Tibial artery (tissue), 4 donors: ENCODE results near the gene KDM6A.

Experiments
- DNase-seq, 2 donors: peaks; one replicate each; pipeline ENCODE4 v3.0.0-alpha.2; 2019
- H3K27ac ChIP-seq, 2 donors: fragments of 200-600 bp; sonication (generic) in 1 of 2; 1 replicate in 1 of 2; 2 replicates in 1 of 2; pipeline ENCODE4 v1.5.1; 2018 to 2019; ENCODE audit warnings: mild to moderate bottlenecking in 1 of 2
- H3K27me3 ChIP-seq, 2 donors: fragments of 200-600 bp; sonication (generic) in 1 of 2; one replicate each; pipeline versions ENCODE4 v1.5.1 to v1.6.0; 2016 to 2019
- H3K36me3 ChIP-seq, 3 donors: fragments of 200-600 bp; sonication (generic) in 2 of 3; one replicate each; pipeline ENCODE4 v1.5.1; 2016 to 2019; ENCODE audit warnings: mild to moderate bottlenecking in 2 of 3
- H3K4me1 ChIP-seq, 4 donors: fragments of 200-600 bp; sonication (generic) in 2 of 4; 1 replicate in 3 of 4; 2 replicates in 1 of 4; pipeline ENCODE4 v1.5.1; 2016 to 2019
- H3K4me3 ChIP-seq, 2 donors: fragments of 200-600 bp; sonication (generic) in 1 of 2; 1 replicate in 1 of 2; 2 replicates in 1 of 2; pipeline ENCODE4 v1.5.1; 2018 to 2019; ENCODE audit warnings: mild to moderate bottlenecking in 2 of 2
- H3K9me3 ChIP-seq, 3 donors: fragments of 200-600 bp; sonication (generic) in 1 of 3; one replicate each; pipeline ENCODE4 v1.5.1; 2016 to 2019
- intact Hi-C: fragments of 100-400 bp; cut with DNase I; formaldehyde crosslinking; loops from one replicate; pipeline ENCODE4 v1.15.0; 2023; ENCODE audit warnings: low total_unique reads
- TF ChIP-seq, protein P1 (sequence below), 2 experiments: fragments of 200-600 bp in 1 of 2; fragments of 450-650 bp in 1 of 2; IDR thresholded peaks; one replicate each; pipeline ENCODE4 v1.5.1; 2017 to 2019; ENCODE audit warnings: antibody characterized with exemption in 2 of 2, mild to moderate bottlenecking in 1 of 2, moderate library complexity in 1 of 2

The KDM6A gene

DNA sequence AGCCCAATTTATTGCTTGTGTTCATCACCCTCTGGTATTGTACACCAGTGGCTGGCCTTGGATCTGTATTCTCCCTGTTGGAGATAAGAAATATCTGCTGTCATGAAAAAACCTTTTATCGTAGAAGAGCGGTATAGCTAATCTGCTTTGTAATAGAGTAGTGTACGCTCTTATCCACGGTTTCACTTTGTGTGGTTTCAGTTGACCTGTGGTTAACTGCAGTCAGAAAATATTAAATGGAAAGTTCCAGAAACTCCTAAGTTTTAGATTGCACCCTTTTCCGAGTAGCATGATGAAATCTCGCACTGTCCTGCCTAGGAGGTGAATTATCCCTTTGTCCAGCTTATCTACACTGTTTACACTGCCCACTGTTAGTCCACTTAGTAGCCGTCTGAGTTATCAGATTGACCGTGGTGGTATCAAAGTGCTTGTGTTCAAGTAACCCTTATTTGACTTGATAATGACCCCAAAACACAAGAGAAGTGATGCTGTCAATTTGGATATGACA lies 42.4 kb downstream of the KDM6A start:
- TF ChIP-seq, protein P1, sequence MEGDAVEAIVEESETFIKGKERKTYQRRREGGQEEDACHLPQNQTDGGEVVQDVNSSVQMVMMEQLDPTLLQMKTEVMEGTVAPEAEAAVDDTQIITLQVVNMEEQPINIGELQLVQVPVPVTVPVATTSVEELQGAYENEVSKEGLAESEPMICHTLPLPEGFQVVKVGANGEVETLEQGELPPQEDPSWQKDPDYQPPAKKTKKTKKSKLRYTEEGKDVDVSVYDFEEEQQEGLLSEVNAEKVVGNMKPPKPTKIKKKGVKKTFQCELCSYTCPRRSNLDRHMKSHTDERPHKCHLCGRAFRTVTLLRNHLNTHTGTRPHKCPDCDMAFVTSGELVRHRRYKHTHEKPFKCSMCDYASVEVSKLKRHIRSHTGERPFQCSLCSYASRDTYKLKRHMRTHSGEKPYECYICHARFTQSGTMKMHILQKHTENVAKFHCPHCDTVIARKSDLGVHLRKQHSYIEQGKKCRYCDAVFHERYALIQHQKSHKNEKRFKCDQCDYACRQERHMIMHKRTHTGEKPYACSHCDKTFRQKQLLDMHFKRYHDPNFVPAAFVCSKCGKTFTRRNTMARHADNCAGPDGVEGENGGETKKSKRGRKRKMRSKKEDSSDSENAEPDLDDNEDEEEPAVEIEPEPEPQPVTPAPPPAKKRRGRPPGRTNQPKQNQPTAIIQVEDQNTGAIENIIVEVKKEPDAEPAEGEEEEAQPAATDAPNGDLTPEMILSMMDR (IDR thresholded peaks at IDR 0.05) = no peak
- DNase-seq = no peak
- Histone ChIP-seq H3K27ac (no peak overlapping the region), H3K4me1 (peaks cover 0 to 24% (median 10%) of the 10 kb centered on the region in 4 donors), H3K27me3 (no peaks in the 10 kb centered on the region), H3K9me3 (no peaks in the 10 kb centered on the region), H3K4me3 (no peak overlapping the region), H3K36me3 (no peaks in the 10 kb centered on the region)
- intact Hi-C loops = no loop called here

DNA sequence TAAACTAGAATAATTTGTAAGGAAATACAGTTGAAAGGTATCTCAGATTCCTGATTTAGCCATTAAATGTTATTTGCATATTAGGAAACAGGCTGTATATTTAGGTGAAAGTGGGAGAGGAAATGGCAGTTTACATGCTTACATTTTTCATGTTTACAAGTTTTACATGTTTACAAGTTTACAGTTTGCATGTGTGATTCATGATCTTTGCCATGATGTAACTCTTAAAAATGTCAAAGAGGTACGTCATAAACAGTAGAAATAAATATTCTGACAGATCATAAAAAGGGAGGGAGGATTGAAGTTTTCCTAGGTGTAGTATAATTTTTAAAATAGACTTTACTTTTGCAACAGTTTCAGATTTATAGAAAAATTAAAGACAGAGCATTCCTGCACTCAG lies 45.7 kb downstream of the KDM6A start:
- Histone ChIP-seq H3K27me3 (no peaks in the 10 kb centered on the region), H3K9me3 (no peaks in the 10 kb centered on the region), H3K4me1 (peaks cover 0 to 22% (median 10%) of the 10 kb centered on the region in 4 donors), H3K36me3 (no peaks in the 10 kb centered on the region), H3K27ac (no peak overlapping the region), H3K4me3 (no peak overlapping the region)
- intact Hi-C loops = no loop called here
- DNase-seq = no peak
- TF ChIP-seq, protein P1 (IDR thresholded peaks at IDR 0.05) = no peak

DNA sequence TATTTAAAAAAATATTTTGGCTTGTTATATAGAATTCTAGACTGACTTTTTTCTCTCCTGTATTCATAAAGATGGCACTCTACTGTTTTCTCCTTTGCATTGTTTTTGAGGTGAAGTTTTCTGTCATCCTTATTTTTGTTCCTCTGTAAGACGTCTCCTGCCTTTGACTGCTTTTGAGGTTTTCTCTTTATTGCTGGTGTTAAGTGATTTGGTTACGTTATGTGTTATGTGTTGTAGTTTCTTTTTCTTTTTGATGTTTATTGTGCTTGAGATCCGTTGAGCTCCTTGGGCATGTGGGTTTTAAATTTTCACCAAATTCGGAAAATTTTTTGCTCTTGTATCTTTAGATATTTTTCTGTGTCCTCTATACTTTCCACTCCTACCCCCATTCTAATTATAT lies 50.0 kb downstream of the KDM6A start:
- intact Hi-C loops = no loop called here
- no peak overlapping the region for H3K4me3 ChIP-seq
- peaks cover 0 to 4% (median 0%) of the 10 kb centered on the region in 4 donors for H3K4me1 ChIP-seq
- no peak for DNase-seq
- H3K9me3 ChIP-seq = no peaks in the 10 kb centered on the region
- TF ChIP-seq, protein P1 (IDR thresholded peaks at IDR 0.05) = no peak
- H3K36me3 ChIP-seq = no peaks in the 10 kb centered on the region
- no peaks in the 10 kb centered on the region for H3K27me3 ChIP-seq
- no peak overlapping the region for H3K27ac ChIP-seq

DNA sequence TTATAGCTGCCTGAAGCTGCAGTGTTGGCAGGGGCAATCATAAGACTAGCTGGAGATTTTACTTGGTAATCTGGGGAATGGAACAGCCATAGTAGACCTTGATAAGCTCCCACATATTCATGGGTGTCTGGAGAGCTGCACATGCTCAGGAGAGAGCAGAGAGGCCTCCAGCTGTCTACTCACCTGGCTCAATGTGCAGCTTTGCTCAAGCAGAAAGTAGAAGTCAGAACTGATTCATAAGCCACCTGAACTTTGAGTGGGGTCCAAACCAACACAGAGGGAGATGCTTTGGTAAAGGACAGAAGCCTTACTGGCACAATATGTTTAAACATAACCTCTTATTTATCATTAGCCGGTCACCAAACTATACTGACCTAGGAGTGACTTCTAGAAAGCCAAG lies 54.4 kb downstream of the KDM6A start:
- TF ChIP-seq, protein P1 (IDR thresholded peaks at IDR 0.05) = no peak
- DNase-seq = no peak
- Histone ChIP-seq H3K4me3 (no peak overlapping the region), H3K27ac (no peak overlapping the region), H3K9me3 (no peaks in the 10 kb centered on the region), H3K27me3 (no peaks in the 10 kb centered on the region), H3K36me3 (no peaks in the 10 kb centered on the region), H3K4me1 (peaks cover 0 to 4% (median 0%) of the 10 kb centered on the region in 4 donors)
- intact Hi-C loops = no loop called here

DNA sequence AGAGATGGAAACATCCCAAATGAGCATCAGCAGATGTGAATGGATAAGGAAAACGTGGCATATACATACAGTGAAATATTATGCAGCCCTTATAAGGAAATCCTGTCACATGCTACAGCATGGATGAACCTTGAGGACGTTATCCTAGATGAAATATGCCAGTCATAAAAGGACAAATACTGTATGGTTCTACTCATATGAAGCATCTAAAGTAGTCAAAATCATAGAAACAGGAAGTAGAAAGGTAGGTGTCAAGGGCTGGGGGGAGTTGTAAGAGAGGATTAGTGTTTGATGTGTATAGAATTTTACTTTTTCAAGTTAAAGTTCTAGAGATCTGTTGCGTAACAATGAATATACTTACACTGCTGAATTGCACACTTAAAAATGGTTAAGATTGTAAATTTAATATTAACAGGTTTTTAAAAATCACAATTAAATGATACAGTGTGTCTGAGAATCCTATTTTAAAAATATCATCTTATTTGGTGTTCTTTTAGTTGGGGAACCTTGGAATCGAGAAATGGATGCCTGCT lies 58.5 kb downstream of the KDM6A start:
- no peaks in the 10 kb centered on the region for H3K9me3 ChIP-seq
- H3K27ac ChIP-seq = no peak overlapping the region
- TF ChIP-seq, protein P1 (IDR thresholded peaks at IDR 0.05) = no peak
- intact Hi-C loops = no loop called here
- peaks cover 0 to 3% (median 0%) of the 10 kb centered on the region in 4 donors for H3K4me1 ChIP-seq
- no peaks in the 10 kb centered on the region for H3K27me3 ChIP-seq
- DNase-seq = no peak
- no peaks in the 10 kb centered on the region for H3K36me3 ChIP-seq
- no peak overlapping the region for H3K4me3 ChIP-seq

DNA sequence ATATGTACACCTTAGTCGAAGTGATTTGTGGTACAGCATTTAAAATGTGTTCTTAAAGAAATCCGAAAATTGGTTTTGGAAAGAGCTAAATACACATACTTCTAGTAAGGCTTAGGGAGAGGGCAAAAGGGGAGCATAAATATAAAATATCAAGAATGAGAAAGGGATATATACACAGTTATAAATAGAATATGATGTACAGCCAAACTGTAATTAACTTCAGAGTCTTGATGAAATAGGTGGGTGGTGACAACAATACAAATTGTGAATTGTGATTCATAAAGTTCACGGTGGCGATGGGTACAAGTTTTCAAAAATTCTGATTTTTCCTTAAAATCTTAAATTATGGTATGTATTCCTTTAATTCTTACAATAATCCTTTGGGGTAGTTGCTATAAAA lies 62.2 kb downstream of the KDM6A start:
- TF ChIP-seq, protein P1 (IDR thresholded peaks at IDR 0.05) = no peak
- Histone ChIP-seq H3K4me1 (peaks cover 0 to 14% (median 6%) of the 10 kb centered on the region in 4 donors), H3K4me3 (no peak overlapping the region), H3K36me3 (no peaks in the 10 kb centered on the region), H3K27ac (no peak overlapping the region), H3K9me3 (no peaks in the 10 kb centered on the region), H3K27me3 (no peaks in the 10 kb centered on the region)
- no peak for DNase-seq
- intact Hi-C loops = no loop called here
